GM23248 (cell line): ENCODE results near the gene CDC45. TPM values are rescaled to one million over a fixed set of nuclear protein-coding genes. Genes with fewer than 3 reads are reported as not detected.

Experiments
- DNase-seq: peaks from one replicate; pipeline ENCODE4 v3.0.0-alpha.2; 2015
- H2AFZ ChIP-seq: fragments of 200-600 bp; sonication (generic); 2 replicates; pipeline ENCODE4 v1.6.1; 2016; ENCODE audit warnings: antibody characterized with exemption
- H3F3A ChIP-seq: fragments of 200-600 bp; sonication (generic); 2 replicates; pipeline ENCODE4 v1.6.1; 2016; ENCODE audit warnings: mild to moderate bottlenecking, antibody characterized with exemption, mixed run types; ENCODE audit not compliant: insufficient read depth
- H3K27ac ChIP-seq: fragments of 200-600 bp; sonication (generic); 2 replicates; pipeline ENCODE4 v1.5.1; 2016; ENCODE audit warnings: mild to moderate bottlenecking
- H3K27me3 ChIP-seq: fragments of 200-600 bp; sonication (generic); replicated peaks from 2 replicates; pipeline ENCODE4 v1.6.1; 2016; ENCODE audit warnings: mild to moderate bottlenecking; ENCODE audit not compliant: insufficient read depth
- H3K36me3 ChIP-seq: fragments of 200-600 bp; sonication (generic); 2 replicates; pipeline ENCODE4 v1.6.1; 2016; ENCODE audit warnings: low read depth, mild to moderate bottlenecking
- H3K4me1 ChIP-seq: fragments of 200-600 bp; sonication (generic); 2 replicates; pipeline ENCODE4 v1.6.1; 2016; ENCODE audit warnings: mild to moderate bottlenecking; ENCODE audit not compliant: insufficient read depth
- H3K4me2 ChIP-seq: fragments of 200-600 bp; sonication (generic); one replicate; pipeline ENCODE4 v1.6.1; 2016; ENCODE audit warnings: mild to moderate bottlenecking; ENCODE audit not compliant: unreplicated experiment
- H3K4me3 ChIP-seq: fragments of 200-600 bp; sonication (generic); 2 replicates; pipeline ENCODE4 v1.5.1; 2016; ENCODE audit warnings: mild to moderate bottlenecking
- H3K79me2 ChIP-seq: fragments of 200-600 bp; sonication (generic); 2 replicates; pipeline ENCODE4 v1.6.1; 2016; ENCODE audit warnings: mild to moderate bottlenecking; ENCODE audit not compliant: insufficient read depth
- H3K9ac ChIP-seq: fragments of 200-600 bp; sonication (generic); 2 replicates; pipeline ENCODE4 v1.6.1; 2016; ENCODE audit warnings: mild to moderate bottlenecking
- H3K9me2 ChIP-seq: fragments of 200-600 bp; sonication (generic); 2 replicates; pipeline ENCODE4 v1.6.1; 2016; ENCODE audit warnings: mixed run types, mild to moderate bottlenecking, moderate library complexity; ENCODE audit not compliant: insufficient read depth
- H3K9me3 ChIP-seq: fragments of 200-600 bp; sonication (generic); one replicate; pipeline ENCODE4 v1.6.1; 2017; ENCODE audit warnings: low read depth
- H4K20me1 ChIP-seq: fragments of 200-600 bp; sonication (generic); 2 replicates; pipeline ENCODE4 v1.6.0; 2016; ENCODE audit not compliant: insufficient read depth
- EZH2 ChIP-seq: fragments of 200-600 bp; sonication (generic); IDR thresholded peaks from 2 replicates; pipeline ENCODE4 v1.6.1; 2018; ENCODE audit warnings: antibody characterized with exemption, mild to moderate bottlenecking; ENCODE audit not compliant: insufficient read depth, poor library complexity, severe bottlenecking
- EZH2phosphoT487 ChIP-seq: fragments of 200-600 bp; sonication (generic); IDR thresholded peaks from 2 replicates; pipeline ENCODE4 v1.6.1; 2018; ENCODE audit warnings: antibody characterized with exemption, moderate library complexity, mild to moderate bottlenecking, low read depth; ENCODE audit not compliant: insufficient read depth
- WGBS, 2 experiments: methylation state at CpG; one replicate each; pipeline ENCODE4 v1.1.6; 2015 to 2017; ENCODE audit warnings: low lambda C conversion rate in 2 of 2, low coverage in 1 of 2; ENCODE audit errors: missing lambda C conversion rate in 2 of 2; 5-methylcytosine and 5-hydroxymethylcytosine counted together
- in situ Hi-C: fragments of 300-500 bp; cut with MboI; formaldehyde crosslinking; loops from 2 replicates; pipeline ENCODE4 v1.15.0; 2020
- polyA plus RNA-seq: library from polyadenylated mRNA; unstranded; fragments of >200 nt; fragmentation: Nextera tagmentation; extraction: Ambion mirVana; gene quantifications from 2 replicates; pipeline ENCODE4 v1.2.1, GENCODE V29; 2016
- total RNA-seq: library from RNA; depleted of rRNA; stranded (reverse); fragments of >200 nt; shearing (Covaris generic); gene quantifications from 2 replicates; pipeline ENCODE4 v1.2.3, GENCODE V29; 2014

The CDC45 gene
- total and polyA plus RNA-seq, 2 experiments from 2014 or later, result 9.5 to 10.1 TPM

DNA sequence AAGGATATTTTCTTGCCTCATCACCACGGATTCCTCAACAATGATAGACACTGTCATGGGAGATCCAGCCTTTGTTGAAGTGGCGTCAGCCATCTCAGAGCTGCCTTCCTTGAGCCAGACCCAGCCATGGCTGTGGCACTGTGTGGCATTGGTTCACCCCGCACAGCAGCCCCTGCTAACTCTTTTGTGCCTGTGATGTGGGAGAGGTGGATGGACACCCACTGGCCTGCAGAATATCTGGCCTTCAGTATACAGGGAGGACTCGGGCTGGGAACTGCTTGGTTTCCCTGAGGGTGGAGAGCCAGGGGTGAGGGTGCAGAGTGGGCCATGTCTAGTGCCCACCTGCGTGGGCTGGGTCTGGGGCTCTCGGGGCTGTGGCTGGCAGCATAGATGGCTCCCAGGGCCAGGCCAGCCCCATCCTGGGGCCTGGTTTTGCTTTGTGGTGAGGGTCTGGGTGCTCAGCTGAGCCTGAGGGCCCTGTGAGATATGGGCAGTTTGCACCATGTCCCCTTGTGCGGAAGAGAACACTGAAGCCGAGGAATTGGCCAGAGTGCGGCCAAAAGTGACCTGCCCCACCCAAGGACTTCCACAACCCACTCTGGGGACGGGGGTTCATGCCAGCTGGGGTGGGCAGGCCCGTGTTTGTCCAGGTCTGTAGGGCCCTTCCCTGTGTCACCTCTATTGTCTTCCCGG, 38.3 kb downstream of the CDC45 start:
- Histone ChIP-seq H3K9ac (no peak overlapping the region), H3K4me1 (no peaks in the 10 kb centered on the region), H3K9me2 (no peaks in the 10 kb centered on the region), H3K9me3 (peaks cover 7% of the 10 kb centered on the region), H3K4me2 (no peak overlapping the region), H2AFZ (no peak overlapping the region), H3K27me3 (no peaks in the 10 kb centered on the region), H3K4me3 (no peak overlapping the region), H3K36me3 (no peaks in the 10 kb centered on the region), H3K79me2 (no peaks in the 10 kb centered on the region), H3K27ac (no peak overlapping the region), H3F3A (no peaks in the 10 kb centered on the region), H4K20me1 (no peaks in the 10 kb centered on the region)
- no peak for DNase-seq
- in situ Hi-C loops, result no loop called here
- 93 to 95% methylated on average over 12 of the region's 12 CpGs for WGBS, 2 experiments
- TF ChIP-seq EZH2phosphoT487 (no peak), EZH2 (no peak)

DNA sequence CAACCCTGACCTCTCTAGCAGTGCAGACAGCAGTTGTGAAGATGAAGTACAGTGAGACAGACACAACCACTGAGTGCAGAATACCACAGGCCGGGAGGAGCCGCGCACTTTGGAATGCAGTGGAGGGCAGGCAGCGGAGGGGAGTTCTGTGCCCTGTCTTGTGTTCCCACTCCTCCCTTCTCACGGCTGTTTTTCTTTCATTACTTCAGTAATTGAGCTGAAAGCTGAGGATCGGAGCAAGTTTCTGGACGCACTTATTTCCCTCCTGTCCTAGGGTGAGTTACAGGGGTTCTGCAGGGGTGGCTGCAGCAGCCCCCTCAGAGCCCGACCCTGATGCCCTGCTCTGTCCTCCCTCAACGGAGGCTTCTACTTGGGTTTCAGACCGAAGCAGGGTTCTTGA, 38.9 kb downstream of the CDC45 start:
- Histone ChIP-seq H3K4me3 (no peak overlapping the region), H2AFZ (no peak overlapping the region), H3F3A (no peaks in the 10 kb centered on the region), H3K79me2 (no peaks in the 10 kb centered on the region), H3K27me3 (no peaks in the 10 kb centered on the region), H3K27ac (no peak overlapping the region), H3K9me3 (peaks cover 5% of the 10 kb centered on the region), H3K9ac (no peak overlapping the region), H3K9me2 (no peaks in the 10 kb centered on the region), H4K20me1 (no peaks in the 10 kb centered on the region), H3K4me1 (no peaks in the 10 kb centered on the region), H3K4me2 (no peak overlapping the region), H3K36me3 (no peaks in the 10 kb centered on the region)
- WGBS, 2 experiments, result 94 to 96% methylated on average over 10 of the region's 10 CpGs
- no peak for DNase-seq
- in situ Hi-C loops, result no loop called here
- no peak for TF ChIP-seq EZH2
- TF ChIP-seq EZH2phosphoT487, result no peak

- H4K20me1 ChIP-seq, result no peaks in the 10 kb centered on the region
- H3K27me3 ChIP-seq, result 0 out of 2 replicates have a peak, but pooled peaks cover 5% of the 10 kb centered on the region
- no peak overlapping the region for H2AFZ ChIP-seq
- H3K9me3 ChIP-seq, result no peaks in the 10 kb centered on the region
- no peaks in the 10 kb centered on the region for H3K79me2 ChIP-seq
- H3K36me3 ChIP-seq, result no peaks in the 10 kb centered on the region
- no peaks in the 10 kb centered on the region for H3K4me1 ChIP-seq
- DNase-seq, result no peak
- in situ Hi-C loops, result no loop called here
- H3K4me2 ChIP-seq, result no peak overlapping the region
- no peak for TF ChIP-seq EZH2
- no peak for TF ChIP-seq EZH2phosphoT487
- 93% methylated on average over 17 of the region's 17 CpGs for WGBS, 2 experiments
- H3K27ac ChIP-seq, result no peak overlapping the region
- H3K9ac ChIP-seq, result no peak overlapping the region
- H3F3A ChIP-seq, result no peaks in the 10 kb centered on the region
- H3K9me2 ChIP-seq, result no peaks in the 10 kb centered on the region
- H3K4me3 ChIP-seq, result no peak overlapping the region
Measured at GRCh38 chr22:19519041-19519926, 39.6 kb downstream of the CDC45 start.

DNA sequence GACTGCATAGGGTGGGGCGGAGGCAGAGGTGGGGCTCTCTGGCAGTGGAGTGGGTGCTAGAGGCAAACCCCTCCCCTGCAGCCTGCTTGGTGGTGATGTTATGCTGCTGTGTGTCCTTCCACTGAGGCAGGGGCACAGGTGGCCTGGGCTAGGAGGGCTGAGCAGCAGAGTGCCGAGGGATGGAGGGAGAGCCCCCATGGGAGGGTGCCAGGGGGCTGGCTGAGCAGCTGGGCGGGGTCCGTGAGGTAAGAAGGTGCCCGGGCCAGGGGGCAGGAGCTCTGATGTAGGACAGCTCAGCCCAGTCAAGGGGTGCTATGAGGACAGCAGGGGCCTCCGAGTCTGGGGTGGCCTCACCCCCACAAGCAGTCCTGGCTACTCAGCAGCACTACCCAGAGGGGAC, 40.3 kb downstream of the CDC45 start:
- WGBS, 2 experiments, result 94 to 96% methylated on average over 5 to 6 of the region's 6 CpGs
- no peaks in the 10 kb centered on the region for H3F3A ChIP-seq
- H3K4me2 ChIP-seq, result no peak overlapping the region
- no peaks in the 10 kb centered on the region for H3K36me3 ChIP-seq
- no peak for DNase-seq
- no peak overlapping the region for H3K9ac ChIP-seq
- H3K4me1 ChIP-seq, result no peaks in the 10 kb centered on the region
- in situ Hi-C loops, result no loop called here
- no peak for TF ChIP-seq EZH2phosphoT487
- no peak for TF ChIP-seq EZH2
- H3K27me3 ChIP-seq, result 0 out of 2 replicates have a peak, but pooled peaks cover 5% of the 10 kb centered on the region
- H3K79me2 ChIP-seq, result no peaks in the 10 kb centered on the region
- no peak overlapping the region for H3K4me3 ChIP-seq
- H4K20me1 ChIP-seq, result no peaks in the 10 kb centered on the region
- H3K9me3 ChIP-seq, result no peaks in the 10 kb centered on the region
- no peak overlapping the region for H2AFZ ChIP-seq
- H3K9me2 ChIP-seq, result no peaks in the 10 kb centered on the region
- no peak overlapping the region for H3K27ac ChIP-seq
